A549 (cell line): ENCODE measurements around the gene PCDHB11. TPM values are rescaled to one million over a fixed set of nuclear protein-coding genes. Genes with fewer than 3 reads are reported as not detected.
"Not testable (repeated sequence)": the region's sequence is repeated elsewhere in the genome, so short reads cannot be mapped to it uniquely, and the experiment has no call there.

Experiments
- ATAC-seq, 2 experiments: fragments of 200-7000 bp in 1 of 2; fragments of >200 bp in 1 of 2; cut with Nextera tagmentation in 1 of 2; cut with Tn5 transposase in 1 of 2; 3 replicates each; pipeline versions ENCODE4 v1.8.0 to v1.9.1; 2018 to 2020; ENCODE audit warnings: mild to moderate bottlenecking in 1 of 2, moderate library complexity in 1 of 2
- CTCF ChIA-PET: fragments of 300-600 bp; sonication (Branson Sonifier 250); formaldehyde crosslinking; extraction: SDS; loops from one replicate; lab custom pipeline; 2021; ENCODE audit warnings: antibody characterized with exemption, inconsistent platforms; lab: Yijun Ruan, JAX
- POLR2A ChIA-PET: fragments of 350-600 bp; formaldehyde crosslinking; extraction: SDS; loops from one replicate; lab custom pipeline; 2021; ENCODE audit warnings: antibody characterized with exemption, inconsistent platforms; lab: Yijun Ruan, JAX
- DNase-seq, 2 experiments: peaks; one replicate each; pipeline versions ENCODE4 v3.0.0 to v3.0.0-alpha.2; 2011 to 2016; ENCODE audit warnings: low read depth in 1 of 2, low spot score in 1 of 2
- FAIRE-seq: peaks from 2 replicates; lab custom pipeline; 2011; peaks lifted over from hg19 to GRCh38; lab: Jason Lieb, UNC
- H3K27ac ChIP-seq, 2 experiments: fragments of >200 bp; sonication (Bioruptor Twin); formaldehyde crosslinking; 3 replicates each; pipeline ENCODE4 v1.5.1; 2016 to 2017
- H3K4me1 ChIP-seq: fragments of >200 bp; sonication (Bioruptor Twin); formaldehyde crosslinking; 3 replicates; pipeline ENCODE4 v1.6.1; 2016
- H3K4me2 ChIP-seq: fragments of >200 bp; sonication (Bioruptor Twin); formaldehyde crosslinking; 3 replicates; pipeline ENCODE4 v1.6.1; 2016
- H3K4me3 ChIP-seq: fragments of >200 bp; sonication (Bioruptor Twin); formaldehyde crosslinking; 3 replicates; pipeline ENCODE4 v1.5.1; 2016
- H3K9me3 ChIP-seq: fragments of >200 bp; sonication (Bioruptor Twin); formaldehyde crosslinking; 3 replicates; pipeline ENCODE4 v1.6.1; 2016
- CBX2 ChIP-seq: fragments of 200-600 bp; sonication (generic); IDR thresholded peaks from 2 replicates; pipeline ENCODE4 v1.6.1; 2016; ENCODE audit warnings: low read depth, mild to moderate bottlenecking, borderline replicate concordance
- CEBPB ChIP-seq, 2 experiments: fragments of >200 bp in 1 of 2; sonication (Bioruptor Twin) in 1 of 2; formaldehyde crosslinking in 1 of 2; IDR thresholded peaks; 2 replicates each; pipeline ENCODE4 v1.6.1; 2012 to 2016
- CHD2 ChIP-seq: fragments of 150-350 bp; IDR thresholded peaks from 2 replicates; pipeline ENCODE4 v1.6.1; 2014; ENCODE audit warnings: low read length; ENCODE audit not compliant: partially characterized antibody
- CHD4 ChIP-seq: fragments of 200-600 bp; sonication (generic); IDR thresholded peaks from 2 replicates; pipeline ENCODE4 v1.6.1; 2016; ENCODE audit warnings: antibody characterized with exemption, mild to moderate bottlenecking, borderline replicate concordance
- ESRRA ChIP-seq: fragments of 150-350 bp; IDR thresholded peaks from 2 replicates; pipeline ENCODE4 v1.6.1; 2014; ENCODE audit warnings: mild to moderate bottlenecking, low read length, borderline replicate concordance
- FOSB ChIP-seq: fragments of 250-450 bp; sonication (Bioruptor Pico); IDR thresholded peaks from 2 replicates; pipeline ENCODE4 v1.5.0; 2020; ENCODE audit warnings: mild to moderate bottlenecking, moderate library complexity
- GATA3 ChIP-seq: IDR thresholded peaks from 2 replicates; pipeline ENCODE4 v1.6.1; 2012; ENCODE audit warnings: borderline replicate concordance
- HES2 ChIP-seq: fragments of >200 bp; sonication (Bioruptor Twin); formaldehyde crosslinking; IDR thresholded peaks from 2 replicates; pipeline ENCODE4 v1.6.1; 2016
- HEYL ChIP-seq: fragments of 250-450 bp; sonication (Bioruptor Pico); IDR thresholded peaks from 2 replicates; pipeline ENCODE4 v1.8.0; 2021; ENCODE audit warnings: mild to moderate bottlenecking, moderate library complexity
- HOXA7 ChIP-seq: fragments of 250-450 bp; sonication (Bioruptor Pico); IDR thresholded peaks from 2 replicates; pipeline ENCODE4 v1.5.0; 2020; ENCODE audit warnings: mild to moderate bottlenecking, moderate library complexity
- JUN ChIP-seq, 2 experiments: fragments of >200 bp; sonication (Bioruptor Twin); formaldehyde crosslinking; IDR thresholded peaks; 2 replicates in 1 of 2; 3 replicates in 1 of 2; pipeline ENCODE4 v1.6.1; 2016 to 2017
- MYC ChIP-seq: IDR thresholded peaks from 2 replicates; pipeline ENCODE4 v1.6.1; 2012; ENCODE audit warnings: mild to moderate bottlenecking, inconsistent platforms, low read length, improper control_type of control experiment, borderline replicate concordance
- NR3C1 ChIP-seq: fragments of >200 bp; sonication (Bioruptor Twin); formaldehyde crosslinking; IDR thresholded peaks from 3 replicates; pipeline ENCODE4 v1.6.1; 2017
- POLR2A ChIP-seq: IDR thresholded peaks from 2 replicates; pipeline ENCODE4 v1.6.1; 2012; ENCODE audit warnings: mild to moderate bottlenecking, low read length
- RCOR1 ChIP-seq: fragments of 150-350 bp; IDR thresholded peaks from 2 replicates; pipeline ENCODE4 v1.6.1; 2014; ENCODE audit warnings: antibody characterized with exemption, low read length, low read depth
- REST ChIP-seq: fragments of 200-600 bp; sonication (generic); IDR thresholded peaks from 2 replicates; pipeline ENCODE4 v1.6.1; 2016; ENCODE audit warnings: antibody characterized with exemption, mild to moderate bottlenecking, moderate library complexity
- TFCP2L1 ChIP-seq: fragments of 250-450 bp; sonication (Bioruptor Pico); IDR thresholded peaks from 2 replicates; pipeline ENCODE4 v1.5.0; 2021; ENCODE audit warnings: mild to moderate bottlenecking
- ZC3H11A ChIP-seq: fragments of 450-650 bp; IDR thresholded peaks from 2 replicates; pipeline ENCODE4 v1.6.1; 2014; ENCODE audit warnings: antibody characterized with exemption, mild to moderate bottlenecking
- ZFP36 ChIP-seq: fragments of 450-650 bp; IDR thresholded peaks from 2 replicates; pipeline ENCODE4 v1.6.1; 2014; ENCODE audit warnings: borderline replicate concordance; ENCODE audit not compliant: partially characterized antibody
- WGBS: methylation state at CpG from one replicate; pipeline ENCODE4 v1.1.6; 2017; ENCODE audit errors: missing lambda C conversion rate; 5-methylcytosine and 5-hydroxymethylcytosine counted together
- polyA plus RNA-seq, 4 experiments: library from polyadenylated mRNA; depleted of rRNA in 3 of 4; stranded (reverse); fragments of >200 nt; fragmentation: RNase III in 1 of 4; extraction: RNeasy Plus Mini Kit Qiagen cat#74134 plus additional on column Dnase treatment in 1 of 4; gene quantifications; 2 replicates in 3 of 4; 3 replicates in 1 of 4; pipeline ENCODE4 v1.2.3, GENCODE V29; 2011 to 2017

Gene PCDHB11
- polyA plus RNA-seq, 2 of the 4 experiments (the other 2 are of a cell fraction): 0.05 to 0.22 TPM

- WGBS: 23% methylated on average over 24 of the region's 33 CpGs
- ChIA-PET POLR2A (no interaction called here), CTCF (interaction anchor here (0.6 to 1.8 kb wide), 20 partner anchors 8 to 417 kb away, joined by 3 to 8 read pairs (median 3); partner anchors contain the start of genes PCDHB12, PCDHB2, PCDHB5 and PCDHB8)
- Histone ChIP-seq H3K27ac (no peak overlapping the region), H3K4me3 (peak overlapping the region; percentile 42), H3K4me2 (peak overlapping the region; percentile 78), H3K9me3 (peaks cover 7% of the 10 kb centered on the region; the same call in 2 of the 3 replicates), H3K4me1 (no peaks in the 10 kb centered on the region)
- ATAC-seq (peak; percentile 50 to 70; a peak in 4 of 6 replicates), DNase-seq (no peak), FAIRE-seq (no peak)
- TF ChIP-seq CEBPB (IDR thresholded peaks at IDR 0.05) (no peak), ZFP36 (no peak), MYC (no peak), HEYL (no peak)
These were observed 49.0 kb upstream of the PCDHB11 start for GRCh38 chr5:141150224-141150992.

- H3K4me3 ChIP-seq: no peak overlapping the region; the same call in 2 of the 3 replicates
- FAIRE-seq (no peak), ATAC-seq (no peak), DNase-seq (no peak)
- no peak for TF ChIP-seq HES2
- no peak for TF ChIP-seq CHD2
- TF ChIP-seq NR3C1: no peak
- TF ChIP-seq POLR2A: no peak
- TF ChIP-seq ESRRA: no peak
- TF ChIP-seq RCOR1: no peak
- no peak for TF ChIP-seq CHD4
- TF ChIP-seq REST: no peak
- no peak for TF ChIP-seq CBX2
- TF ChIP-seq FOSB (CRISPR knock-in tag): no peak
- TF ChIP-seq HOXA7 (CRISPR knock-in tag): no peak
- no peak for TF ChIP-seq GATA3
- TF ChIP-seq JUN (IDR thresholded peaks at IDR 0.05): no peak
- TF ChIP-seq TFCP2L1 (CRISPR knock-in tag): no peak
- no peak for TF ChIP-seq ZC3H11A
- no peak for TF ChIP-seq HEYL
- H3K4me1 ChIP-seq: no peaks in the 10 kb centered on the region
- WGBS: 57% methylated on average over 13 of the region's 13 CpGs
- H3K9me3 ChIP-seq: peaks cover 12% of the 10 kb centered on the region
- CTCF ChIA-PET: interaction anchor here (0.7 to 1.8 kb wide), 10 partner anchors 8 to 416 kb away, joined by 3 to 8 read pairs (median 4); partner anchors contain the start of genes PCDHB2, PCDHB5 and PCDHB8
- POLR2A ChIA-PET: no interaction called here
- H3K4me2 ChIP-seq: peak overlapping the region; percentile 78
- H3K27ac ChIP-seq: no peak overlapping the region
These were observed 48.5 kb upstream of the PCDHB11 start for GRCh38 chr5:141150993-141151325.

GRCh38 chr5:141151632-141152031 is 47.8 kb upstream of the PCDHB11 start:
- H3K27ac ChIP-seq, DNase-seq, POLR2A ChIA-PET, FAIRE-seq, H3K4me2 ChIP-seq, H3K4me1 ChIP-seq, ATAC-seq, CTCF ChIA-PET, H3K4me3 ChIP-seq: not testable (repeated sequence)
- WGBS: 84% methylated on average over 25 of the region's 41 CpGs
- peaks cover 15% of the 10 kb centered on the region for H3K9me3 ChIP-seq

- POLR2A ChIA-PET, H3K4me3 ChIP-seq, H3K4me2 ChIP-seq, CTCF ChIA-PET, FAIRE-seq, ATAC-seq, H3K27ac ChIP-seq, DNase-seq, H3K4me1 ChIP-seq: not testable (repeated sequence)
- H3K9me3 ChIP-seq: peaks cover 15% of the 10 kb centered on the region
- WGBS: 84% methylated on average over 17 of the region's 36 CpGs
These were observed 47.3 kb upstream of the PCDHB11 start for GRCh38 chr5:141152096-141152495.
